Stimulated activated CD4-positive, alpha-beta T cell treated with anti-CD3 and anti-CD28 coated beads, Interleukin-4, amount 100 ng/mL, for 24 hours (primary cell): Measurements from ENCODE around the gene ITPA.
"Not testable (repeated sequence)": the region's sequence is repeated elsewhere in the genome, so short reads cannot be mapped to it uniquely, and the experiment has no call there.

Source experiments
- DNase-seq: peaks from one replicate; pipeline ENCODE4 v3.0.0-alpha.2; 2020

The ITPA gene

DNA sequence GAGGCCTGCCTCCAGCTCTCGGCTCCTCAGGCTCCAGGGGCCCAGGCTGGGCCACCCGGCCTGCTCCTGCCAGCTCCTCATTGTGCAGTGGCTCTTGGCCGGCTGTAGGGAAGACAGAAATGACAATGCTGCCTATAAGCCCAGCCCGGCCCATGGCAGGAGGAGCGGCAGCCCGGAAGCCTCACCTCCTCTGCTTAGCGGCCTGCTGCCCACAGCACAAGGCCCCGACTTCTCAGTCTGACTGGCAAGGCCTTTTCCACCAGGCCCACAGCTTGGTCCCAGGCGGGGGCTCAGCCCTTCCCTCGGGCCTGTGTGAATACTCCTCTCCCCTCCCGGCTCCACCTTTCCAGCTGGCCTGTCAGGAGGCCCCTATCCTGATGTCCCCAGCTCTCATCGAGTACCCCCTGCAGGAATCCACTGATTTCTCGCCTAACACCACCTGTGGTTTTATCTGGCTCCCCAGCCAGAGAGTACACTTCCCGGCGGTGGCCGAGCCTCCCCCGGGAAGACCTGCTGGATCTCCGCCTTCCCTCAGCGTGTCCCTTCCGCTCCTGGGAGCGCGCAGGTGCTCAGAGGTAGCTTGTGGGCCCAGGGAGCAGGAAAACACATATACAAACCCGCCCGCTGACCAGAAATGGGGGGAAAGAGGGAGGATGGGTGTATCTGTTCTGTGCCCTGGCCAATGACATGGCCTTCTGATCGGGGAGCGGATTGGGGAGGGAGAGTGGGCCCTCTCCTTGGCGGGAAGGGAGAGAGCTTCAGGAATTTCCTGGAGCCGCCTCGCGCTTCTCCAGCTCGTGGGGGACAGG is 5.8 kb upstream of the ITPA start:
- peak; percentile 36 for DNase-seq

DNA sequence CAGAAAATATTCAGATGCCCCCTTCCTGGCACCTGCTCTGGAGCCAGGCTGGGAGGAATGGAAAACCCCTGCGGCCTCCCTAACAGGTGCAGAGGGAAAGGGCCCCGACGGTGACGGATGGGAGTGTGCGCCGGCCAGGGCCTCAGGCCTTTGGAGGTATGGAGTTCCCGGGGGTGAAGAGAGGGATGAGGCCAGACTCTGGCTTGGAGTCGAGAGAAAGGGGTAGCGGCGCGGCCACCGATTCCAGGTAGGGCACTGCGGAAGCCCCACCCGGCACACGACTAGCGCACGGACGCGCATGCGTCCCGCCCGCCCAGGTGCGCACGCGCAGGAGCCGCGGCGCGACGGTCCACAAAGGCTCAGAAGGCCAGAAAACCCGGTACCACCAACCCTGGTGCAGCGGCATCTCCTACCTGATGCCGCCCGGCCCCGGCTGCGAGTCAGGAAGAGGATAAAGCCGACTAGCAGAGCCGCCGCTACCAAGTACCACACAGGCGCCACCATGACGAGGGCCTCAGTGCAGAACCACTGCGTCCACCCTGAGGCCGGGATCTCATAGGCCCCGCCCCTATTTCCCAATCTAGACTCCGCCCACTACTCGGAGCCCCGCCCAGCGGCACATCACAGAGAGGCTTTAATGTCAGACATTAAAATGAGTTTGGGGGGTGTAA is 5.0 kb upstream of the ITPA start, which contains the start of gene DDRGK1:
Gene DDRGK1 (minus strand): TSS at position 559 of the 671 bp plus-strand sequence. CDS start 55 bp downstream, at position 504.
- DNase-seq: peak; percentile 92

DNA sequence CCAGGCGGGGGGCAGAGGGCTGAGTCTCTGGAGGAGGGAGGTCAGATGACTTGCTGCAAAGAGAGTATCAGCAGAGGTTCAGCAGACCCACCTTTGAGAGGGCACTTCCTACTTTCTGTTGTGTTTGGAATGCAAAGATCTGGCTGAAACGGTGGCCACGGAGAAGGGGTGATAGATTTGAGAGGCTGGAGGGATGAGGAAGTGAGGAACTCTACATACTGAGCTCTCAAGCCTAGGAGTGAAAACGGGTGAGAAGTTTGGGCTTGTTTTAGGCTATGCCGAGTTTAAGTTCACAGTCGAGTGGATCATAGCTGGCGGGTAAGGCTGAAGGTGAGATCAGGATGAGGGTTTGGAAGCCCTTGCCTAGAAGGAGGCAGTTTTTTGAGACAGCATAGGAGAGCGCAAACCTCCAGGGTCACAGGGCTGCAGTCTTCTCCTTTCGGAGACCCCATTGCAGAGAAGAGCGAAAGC is 477 bp upstream of the ITPA start:
- DNase-seq: no peak

DNA sequence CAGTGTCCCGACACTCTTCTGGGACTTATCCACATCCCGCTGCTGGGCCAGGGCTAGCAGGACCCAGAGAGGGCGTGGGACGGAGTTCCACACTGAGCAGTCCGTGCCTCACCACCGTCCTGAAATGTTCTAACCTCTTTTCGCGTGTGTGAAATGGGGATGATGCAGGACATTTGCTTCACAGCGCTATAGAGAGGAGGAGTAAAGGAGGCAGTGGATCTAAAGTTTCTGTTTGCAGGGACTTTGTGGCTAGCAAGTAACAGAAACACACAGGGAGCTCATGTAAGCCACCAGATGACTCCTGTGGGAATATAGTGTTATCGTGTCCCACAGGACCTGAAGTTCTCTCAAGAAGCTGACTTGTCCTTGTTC is 634 bp downstream of the ITPA start:
- DNase-seq: no peak

- DNase-seq: no peak
Observed at GRCh38 chr20:3210346-3210745, 1.0 kb downstream of the ITPA start.

GRCh38 chr20:3213226-3213625 is 3.9 kb downstream of the ITPA start:
- no peak for DNase-seq

GRCh38 chr20:3215359-3215917 is 6.1 kb downstream of the ITPA start:
- DNase-seq: not testable (repeated sequence)

GRCh38 chr20:3218307-3218988 is 9.2 kb downstream of the ITPA start:
- peak; percentile 80 for DNase-seq

DNA sequence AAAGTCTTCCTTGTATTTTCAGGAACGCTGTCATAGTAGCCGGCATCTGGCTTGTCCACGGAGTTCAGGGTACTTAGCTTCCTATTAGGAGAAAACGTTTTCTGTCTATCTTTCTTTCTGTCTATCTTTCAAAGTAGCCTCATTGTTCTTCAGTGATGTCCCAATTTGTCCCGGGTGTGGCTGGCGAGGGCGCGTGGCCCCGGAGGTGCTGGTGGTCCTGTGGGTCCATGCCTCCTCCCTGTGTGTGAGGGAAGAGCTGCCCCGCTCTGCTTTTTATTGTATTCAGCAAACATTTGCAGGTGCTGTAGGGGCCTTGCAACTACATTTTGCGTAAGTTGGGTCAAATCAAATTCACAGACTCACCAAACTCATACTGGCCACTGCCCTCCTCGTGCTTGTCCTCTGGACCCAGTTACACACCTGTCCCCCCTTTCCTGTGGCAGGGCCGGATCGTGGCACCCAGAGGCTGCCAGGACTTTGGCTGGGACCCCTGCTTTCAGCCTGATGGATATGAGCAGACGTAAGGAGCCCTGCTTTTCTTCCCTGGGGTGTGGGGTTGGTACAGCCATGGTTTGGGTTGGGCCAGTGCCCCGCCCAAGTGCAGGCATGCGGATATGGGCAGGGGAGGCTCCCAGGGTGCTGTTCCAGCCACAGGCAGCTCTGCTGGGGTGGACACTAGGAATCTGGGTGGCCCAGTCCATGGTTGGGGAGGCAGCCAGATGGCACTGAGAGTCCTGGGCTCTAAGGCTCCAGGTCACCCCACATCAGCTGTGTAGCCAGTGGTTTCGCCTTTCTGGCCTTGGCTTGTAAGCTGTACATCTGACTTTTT is 12.3 kb downstream of the ITPA start:
- no peak for DNase-seq

DNA sequence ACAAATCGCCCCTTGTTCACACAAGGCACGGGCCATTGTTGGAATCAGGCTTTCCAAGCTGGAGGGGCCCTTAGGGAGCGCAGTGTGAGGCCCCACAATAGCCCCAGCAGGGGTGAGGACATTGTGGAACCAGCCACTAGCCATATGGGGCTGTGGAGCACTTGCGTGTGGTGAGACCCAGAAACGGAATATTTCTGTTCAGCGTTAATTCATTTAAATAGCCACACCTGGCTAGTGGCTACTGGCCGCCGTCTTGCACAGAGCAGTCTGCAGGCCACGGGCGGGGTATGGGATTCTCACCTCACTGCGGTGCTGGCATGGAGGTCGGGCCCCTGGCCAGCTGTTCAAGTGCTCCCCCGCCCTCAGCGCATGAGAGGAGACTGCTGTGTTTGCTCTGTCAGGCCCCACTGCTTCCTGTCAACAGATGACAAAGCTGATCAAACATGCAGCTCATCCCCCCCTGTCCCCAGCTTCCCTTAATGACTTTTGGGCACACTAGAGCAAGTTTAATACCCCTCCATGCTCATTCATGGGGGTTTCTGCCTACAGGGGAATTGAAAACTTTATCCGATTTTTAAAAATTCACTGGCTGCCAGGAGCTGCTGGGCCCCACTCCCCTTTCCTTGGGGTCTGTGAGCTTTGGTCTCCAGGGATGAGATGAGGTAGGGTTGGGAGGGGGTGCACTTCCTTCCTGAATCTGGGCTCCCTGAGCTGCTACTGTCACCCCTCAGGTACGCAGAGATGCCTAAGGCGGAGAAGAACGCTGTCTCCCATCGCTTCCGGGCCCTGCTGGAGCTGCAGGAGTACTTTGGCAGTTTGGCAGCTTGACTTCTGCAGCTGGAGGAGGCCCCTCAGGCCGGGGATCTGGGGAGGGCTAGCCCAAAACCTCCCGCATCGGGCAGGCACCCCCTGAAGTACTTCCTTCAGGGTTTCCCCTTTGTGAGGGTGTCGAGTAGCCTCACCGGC is 13.6 kb downstream of the ITPA start:
- DNase-seq: no peak

- DNase-seq: no peak
Observed at GRCh38 chr20:3223651-3223993, 14.3 kb downstream of the ITPA start.

- no peak for DNase-seq
Observed at GRCh38 chr20:3223994-3224680, 14.8 kb downstream of the ITPA start.

DNA sequence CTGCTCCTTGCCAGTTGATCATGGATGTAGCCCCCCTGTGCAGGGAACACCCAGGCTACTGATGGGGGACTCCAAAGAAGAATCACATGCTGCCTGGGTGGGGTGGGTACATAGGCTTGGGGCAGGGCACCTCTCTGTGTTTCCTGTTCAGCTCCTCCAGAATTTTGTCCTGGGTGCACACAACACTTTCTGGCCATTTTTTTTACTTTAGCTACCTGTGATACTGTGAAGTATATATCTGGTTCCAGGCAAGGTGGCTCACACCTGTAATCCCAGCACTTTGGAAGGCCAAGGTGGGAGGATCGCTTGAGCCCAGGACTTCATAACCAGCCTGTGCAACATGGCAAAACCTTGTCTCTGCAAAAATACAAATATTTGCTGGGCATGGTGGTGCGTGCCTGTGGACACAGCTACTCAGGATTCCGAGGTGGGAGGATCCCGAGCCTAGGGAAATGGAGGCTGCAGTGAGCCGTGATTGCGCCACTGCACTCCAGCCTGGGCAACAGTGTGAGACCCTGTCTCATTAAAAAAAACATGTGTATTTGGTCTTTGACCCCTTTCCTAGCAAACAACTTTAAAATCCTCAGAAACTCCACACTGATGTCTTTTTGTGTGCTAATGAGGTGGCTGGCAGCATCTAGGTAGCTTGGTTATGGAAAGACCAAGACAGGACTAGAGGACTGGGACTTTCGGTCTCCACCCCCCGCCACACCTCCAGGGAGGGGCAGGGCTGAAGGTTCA is 15.6 kb downstream of the ITPA start:
- DNase-seq: no peak

- DNase-seq: no peak
Observed at GRCh38 chr20:3226093-3226492, 16.8 kb downstream of the ITPA start.

- DNase-seq: no peak
Observed at GRCh38 chr20:3226864-3227263, 17.6 kb downstream of the ITPA start.

DNA sequence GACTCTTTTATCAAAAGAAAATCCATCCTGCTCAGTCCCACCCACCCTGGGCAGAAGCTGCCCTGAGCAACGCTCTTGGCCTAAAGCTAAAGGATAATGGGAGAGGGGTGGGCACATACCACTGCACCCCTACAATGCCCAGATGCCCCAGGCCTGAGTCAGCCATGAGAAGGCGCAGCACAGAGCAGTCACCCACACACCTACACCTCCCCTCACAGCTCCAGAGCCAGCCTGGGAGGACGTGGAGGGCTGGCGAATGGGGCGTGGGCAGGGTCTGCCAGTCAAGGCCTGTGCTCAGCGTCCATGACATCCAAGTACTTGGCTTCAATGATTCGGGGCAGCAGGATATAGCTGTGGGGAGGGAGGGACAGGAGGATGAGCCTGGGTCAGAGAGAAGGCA is 18.2 kb downstream of the ITPA start:
- no peak for DNase-seq

GRCh38 chr20:3227936-3228749 is 18.8 kb downstream of the ITPA start:
- no peak for DNase-seq

DNA sequence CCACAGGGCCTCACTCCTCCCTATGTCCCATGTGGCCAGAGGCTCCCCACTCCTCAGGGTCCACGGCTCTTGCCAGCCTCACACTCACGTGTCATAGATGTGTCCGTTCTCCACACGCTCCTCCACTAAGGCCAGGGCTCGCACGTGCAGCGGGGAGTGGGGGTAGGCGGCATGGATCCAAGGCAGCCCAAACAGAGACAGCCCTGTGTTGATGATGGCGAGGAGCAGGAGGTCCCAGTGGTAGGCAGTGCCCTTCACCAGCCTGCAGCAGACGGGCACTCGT is 19.4 kb downstream of the ITPA start:
- DNase-seq: no peak

- no peak for DNase-seq
Observed at GRCh38 chr20:3229158-3229557, 19.9 kb downstream of the ITPA start.
